ENCODE measurements around the gene ERMAP.
A peak's percentile ranks its signal among the peaks of the same experiment; 100 is the strongest.

The ERMAP gene

DNA sequence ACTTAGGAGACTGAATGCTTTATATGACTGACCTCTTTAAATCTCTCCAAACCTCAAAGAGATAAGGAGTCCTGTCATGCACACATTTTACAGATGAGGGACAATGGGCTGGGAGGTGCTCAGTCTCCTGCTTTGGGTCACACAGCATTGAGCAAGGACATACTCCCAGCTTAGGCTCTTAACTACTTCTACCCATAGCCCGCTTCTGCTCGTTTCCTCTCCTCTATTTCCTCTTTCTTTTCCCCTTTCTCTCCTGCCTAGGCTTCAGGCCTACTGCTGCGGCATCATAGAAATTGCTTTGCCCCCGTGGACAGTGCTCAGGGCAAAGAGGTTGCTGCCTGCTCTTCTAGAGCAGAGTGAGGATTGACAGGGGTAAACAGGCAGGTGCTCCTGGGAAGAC is 17.1 kb downstream of the ERMAP start:
- DNase-seq (ENCODE audit: insufficient read length), result no peak
- no peak for TF ChIP-seq POLR2A (IDR thresholded peaks at IDR 0.05; ENCODE audit: low read depth, low read length)
- no peak for TF ChIP-seq POLR2AphosphoS5 (IDR thresholded peaks at IDR 0.05; ENCODE audit: low read depth, low read length)
- TF ChIP-seq TAF1 (IDR thresholded peaks at IDR 0.05; ENCODE audit: borderline replicate concordance, low read depth, low read length), result no peak
- no peak for FAIRE-seq

GRCh38 chr1:42834803-42835202 is 17.9 kb downstream of the ERMAP start:
- FAIRE-seq, result no peak
- TF ChIP-seq POLR2A (IDR thresholded peaks at IDR 0.05; ENCODE audit: low read depth, low read length), result no peak
- TF ChIP-seq TAF1 (IDR thresholded peaks at IDR 0.05; ENCODE audit: borderline replicate concordance, low read depth, low read length), result no peak
- TF ChIP-seq POLR2AphosphoS5 (IDR thresholded peaks at IDR 0.05; ENCODE audit: low read depth, low read length), result no peak
- DNase-seq (ENCODE audit: insufficient read length), result no peak

- no peak for TF ChIP-seq POLR2A (IDR thresholded peaks at IDR 0.05; ENCODE audit: low read depth, low read length)
- TF ChIP-seq POLR2AphosphoS5 (IDR thresholded peaks at IDR 0.05; ENCODE audit: low read depth, low read length), result no peak
- TF ChIP-seq TAF1 (IDR thresholded peaks at IDR 0.05; ENCODE audit: borderline replicate concordance, low read depth, low read length), result no peak
- no peak for FAIRE-seq
- DNase-seq (ENCODE audit: insufficient read length), result no peak
These were observed 18.5 kb downstream of the ERMAP start for GRCh38 chr1:42835422-42835821.

DNA sequence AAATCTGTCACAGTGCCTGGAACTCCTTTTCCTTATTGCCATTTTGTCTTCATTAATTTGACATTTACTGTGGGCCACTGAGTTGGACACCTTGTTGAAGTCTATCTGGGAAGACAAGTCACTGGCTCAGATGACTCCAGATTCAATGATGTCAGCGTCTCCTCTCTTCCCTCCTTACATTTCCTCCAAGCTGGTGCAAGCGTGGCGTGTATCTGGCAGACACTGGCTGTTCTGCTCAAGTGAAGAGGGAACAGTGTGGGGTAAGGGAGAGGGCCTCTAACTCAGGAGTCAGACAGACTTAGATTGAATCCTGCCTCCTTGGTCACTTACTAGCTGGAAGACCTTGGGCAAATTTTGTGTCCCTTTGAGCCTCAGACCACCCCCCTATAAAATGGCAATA is 20.8 kb downstream of the ERMAP start:
- FAIRE-seq (no peak), DNase-seq (ENCODE audit: insufficient read length) (no peak)
- no peak for TF ChIP-seq POLR2A (IDR thresholded peaks at IDR 0.05; ENCODE audit: low read depth, low read length)

- DNase-seq (ENCODE audit: insufficient read length) (no peak), FAIRE-seq (no peak)
- no peak for TF ChIP-seq TAF1 (IDR thresholded peaks at IDR 0.05; ENCODE audit: borderline replicate concordance, low read depth, low read length)
- TF ChIP-seq POLR2A (IDR thresholded peaks at IDR 0.05; ENCODE audit: low read depth, low read length), result no peak
- no peak for TF ChIP-seq POLR2AphosphoS5 (IDR thresholded peaks at IDR 0.05; ENCODE audit: low read depth, low read length)
These were observed 21.7 kb downstream of the ERMAP start for GRCh38 chr1:42838482-42839190.

DNA sequence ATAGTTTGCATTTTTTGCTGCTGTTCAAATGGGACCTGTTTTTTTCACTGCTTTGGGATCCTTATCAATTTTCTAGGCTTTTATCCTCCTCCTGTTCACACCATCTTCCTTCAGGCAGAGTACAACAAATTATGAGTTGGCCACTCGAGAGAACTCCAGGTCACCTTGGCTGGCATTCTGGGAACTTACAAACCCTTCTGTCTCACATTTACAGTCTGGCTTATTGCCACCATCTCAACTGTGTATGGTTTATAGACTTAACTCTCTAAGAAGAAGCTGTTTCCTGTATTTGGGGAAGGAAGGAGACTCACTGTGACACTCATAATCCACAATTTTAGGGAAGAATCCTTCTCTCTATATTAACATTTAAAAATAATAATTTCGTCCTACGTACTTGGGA is 24.1 kb downstream of the ERMAP start:
- DNase-seq (ENCODE audit: insufficient read length) (no peak), FAIRE-seq (no peak)
- no peak for TF ChIP-seq POLR2A (IDR thresholded peaks at IDR 0.05; ENCODE audit: low read depth, low read length)

DNA sequence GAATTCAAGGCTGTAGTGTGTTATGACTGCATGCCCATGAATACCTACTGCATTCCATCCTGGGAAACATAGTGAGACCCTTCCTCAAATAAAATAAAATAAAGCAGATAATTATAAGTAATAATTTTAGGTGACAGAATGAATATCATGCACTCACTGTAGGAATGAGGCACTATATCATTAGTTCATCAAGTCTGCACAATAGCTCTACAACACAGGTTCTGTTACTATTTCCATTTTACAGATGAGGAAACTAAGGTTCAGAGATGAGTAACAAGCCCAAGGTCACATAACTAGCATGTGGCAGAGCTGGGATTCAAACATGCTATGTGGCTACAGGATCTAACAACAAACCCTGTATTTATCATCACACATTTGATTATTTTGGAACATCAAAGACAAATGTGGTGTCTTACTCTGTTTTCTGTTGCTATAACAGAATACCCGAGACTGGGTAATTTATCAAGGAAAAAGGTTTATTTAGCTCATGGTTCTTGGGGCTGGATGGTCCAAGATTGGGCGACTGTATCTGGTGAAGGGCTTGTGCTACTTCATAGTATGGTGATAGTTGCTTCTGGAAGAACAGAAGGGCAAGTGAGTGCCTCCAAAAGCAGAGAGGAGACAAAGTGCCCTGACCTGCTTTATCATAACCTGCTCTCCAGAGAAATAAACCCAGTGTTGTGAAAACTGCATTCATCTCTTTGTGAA is 24.7 kb downstream of the ERMAP start:
- no peak for TF ChIP-seq POLR2A (IDR thresholded peaks at IDR 0.05; ENCODE audit: low read depth, low read length)
- no peak for TF ChIP-seq POLR2AphosphoS5 (IDR thresholded peaks at IDR 0.05; ENCODE audit: low read depth, low read length)
- no peak for TF ChIP-seq TAF1 (IDR thresholded peaks at IDR 0.05; ENCODE audit: borderline replicate concordance, low read depth, low read length)
- no peak for DNase-seq (ENCODE audit: insufficient read length)
- FAIRE-seq, result no peak

GRCh38 chr1:42844592-42845140 is 27.7 kb downstream of the ERMAP start:
- DNase-seq (ENCODE audit: insufficient read length) (no peak), FAIRE-seq (peak; percentile 66)
- TF ChIP-seq TAF1 (IDR thresholded peaks at IDR 0.05; ENCODE audit: borderline replicate concordance, low read depth, low read length), result no peak

DNA sequence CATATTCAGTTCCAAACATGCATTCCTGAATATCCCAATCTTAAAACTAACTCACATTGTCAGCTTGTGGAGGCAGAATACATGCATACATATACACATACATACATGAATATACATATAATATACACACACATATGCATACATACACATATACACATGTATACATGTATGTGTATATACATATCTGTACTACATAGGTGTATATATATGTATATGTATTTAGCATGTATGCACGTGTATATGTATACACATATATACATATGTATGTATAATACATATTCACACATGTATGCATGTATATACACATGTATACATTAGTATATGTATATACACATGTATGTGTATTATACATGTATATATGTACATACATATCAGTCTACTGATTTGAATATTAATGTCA is 28.3 kb downstream of the ERMAP start:
- FAIRE-seq (no peak), DNase-seq (ENCODE audit: insufficient read length) (no peak)
- TF ChIP-seq POLR2A (IDR thresholded peaks at IDR 0.05; ENCODE audit: low read depth, low read length) (no peak), POLR2AphosphoS5 (IDR thresholded peaks at IDR 0.05; ENCODE audit: low read depth, low read length) (no peak), TAF1 (IDR thresholded peaks at IDR 0.05; ENCODE audit: borderline replicate concordance, low read depth, low read length) (no peak)

DNA sequence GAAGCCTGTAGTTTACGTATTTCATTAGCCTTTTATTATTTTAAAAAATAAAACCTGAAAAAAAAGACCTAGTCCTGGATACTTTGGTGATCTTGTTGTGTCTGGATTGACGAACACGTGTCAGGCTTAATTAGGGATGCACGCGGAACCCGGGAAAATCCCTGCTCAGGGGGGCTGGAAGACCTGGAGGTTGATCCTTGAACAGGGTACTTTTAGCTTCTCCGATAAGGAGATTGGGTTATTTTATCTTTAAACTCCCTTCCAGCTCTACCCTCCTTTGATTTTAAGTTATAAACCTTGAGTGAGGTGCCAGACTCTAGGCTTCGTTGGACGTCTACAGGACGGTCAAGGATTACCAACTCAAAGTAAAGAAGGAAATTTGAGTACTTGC is 28.9 kb downstream of the ERMAP start:
- FAIRE-seq (peak; percentile 24), DNase-seq (ENCODE audit: insufficient read length) (no peak)
- no peak for TF ChIP-seq POLR2AphosphoS5 (IDR thresholded peaks at IDR 0.05; ENCODE audit: low read depth, low read length)
- TF ChIP-seq TAF1 (IDR thresholded peaks at IDR 0.05; ENCODE audit: borderline replicate concordance, low read depth, low read length), result no peak
- TF ChIP-seq POLR2A (IDR thresholded peaks at IDR 0.05; ENCODE audit: low read depth, low read length), result no peak

- peak; percentile 95 for FAIRE-seq
- peak; percentile 88 for DNase-seq (ENCODE audit: insufficient read length)
- TF ChIP-seq POLR2A (IDR thresholded peaks at IDR 0.05; ENCODE audit: low read depth, low read length) (peak; percentile 81), POLR2AphosphoS5 (IDR thresholded peaks at IDR 0.05; ENCODE audit: low read depth, low read length) (peak; percentile 68), TAF1 (IDR thresholded peaks at IDR 0.05; ENCODE audit: borderline replicate concordance, low read depth, low read length) (no peak)
These were observed 29.6 kb downstream of the ERMAP start, which contains the start of gene ZNF691 for GRCh38 chr1:42846257-42847110. TSS of gene ZNF691 (plus strand) at chr1:42846613. CDS start at chr1:42849659, 3,046 bp downstream.
